ENCODE measurements around the gene CLCA2.

- TF ChIP-seq PRDM1 (tag by site-specific recombination; IDR thresholded peaks at IDR 0.05) (no peak), PBX3 (CRISPR knock-in tag; IDR thresholded peaks at IDR 0.05) (no peak), TCF7L2 (IDR thresholded peaks at IDR 0.05; ENCODE audit: borderline replicate concordance, low read depth, low read length) (no peak), ZNF398 (tag by site-specific recombination; IDR thresholded peaks at IDR 0.05) (no peak), RBAK (tag by site-specific recombination; IDR thresholded peaks at IDR 0.05) (no peak)
- TF ChIP-seq, protein P1, sequence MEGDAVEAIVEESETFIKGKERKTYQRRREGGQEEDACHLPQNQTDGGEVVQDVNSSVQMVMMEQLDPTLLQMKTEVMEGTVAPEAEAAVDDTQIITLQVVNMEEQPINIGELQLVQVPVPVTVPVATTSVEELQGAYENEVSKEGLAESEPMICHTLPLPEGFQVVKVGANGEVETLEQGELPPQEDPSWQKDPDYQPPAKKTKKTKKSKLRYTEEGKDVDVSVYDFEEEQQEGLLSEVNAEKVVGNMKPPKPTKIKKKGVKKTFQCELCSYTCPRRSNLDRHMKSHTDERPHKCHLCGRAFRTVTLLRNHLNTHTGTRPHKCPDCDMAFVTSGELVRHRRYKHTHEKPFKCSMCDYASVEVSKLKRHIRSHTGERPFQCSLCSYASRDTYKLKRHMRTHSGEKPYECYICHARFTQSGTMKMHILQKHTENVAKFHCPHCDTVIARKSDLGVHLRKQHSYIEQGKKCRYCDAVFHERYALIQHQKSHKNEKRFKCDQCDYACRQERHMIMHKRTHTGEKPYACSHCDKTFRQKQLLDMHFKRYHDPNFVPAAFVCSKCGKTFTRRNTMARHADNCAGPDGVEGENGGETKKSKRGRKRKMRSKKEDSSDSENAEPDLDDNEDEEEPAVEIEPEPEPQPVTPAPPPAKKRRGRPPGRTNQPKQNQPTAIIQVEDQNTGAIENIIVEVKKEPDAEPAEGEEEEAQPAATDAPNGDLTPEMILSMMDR (tag by site-specific recombination; IDR thresholded peaks at IDR 0.05) = no peak
- TF ChIP-seq, protein P2, sequence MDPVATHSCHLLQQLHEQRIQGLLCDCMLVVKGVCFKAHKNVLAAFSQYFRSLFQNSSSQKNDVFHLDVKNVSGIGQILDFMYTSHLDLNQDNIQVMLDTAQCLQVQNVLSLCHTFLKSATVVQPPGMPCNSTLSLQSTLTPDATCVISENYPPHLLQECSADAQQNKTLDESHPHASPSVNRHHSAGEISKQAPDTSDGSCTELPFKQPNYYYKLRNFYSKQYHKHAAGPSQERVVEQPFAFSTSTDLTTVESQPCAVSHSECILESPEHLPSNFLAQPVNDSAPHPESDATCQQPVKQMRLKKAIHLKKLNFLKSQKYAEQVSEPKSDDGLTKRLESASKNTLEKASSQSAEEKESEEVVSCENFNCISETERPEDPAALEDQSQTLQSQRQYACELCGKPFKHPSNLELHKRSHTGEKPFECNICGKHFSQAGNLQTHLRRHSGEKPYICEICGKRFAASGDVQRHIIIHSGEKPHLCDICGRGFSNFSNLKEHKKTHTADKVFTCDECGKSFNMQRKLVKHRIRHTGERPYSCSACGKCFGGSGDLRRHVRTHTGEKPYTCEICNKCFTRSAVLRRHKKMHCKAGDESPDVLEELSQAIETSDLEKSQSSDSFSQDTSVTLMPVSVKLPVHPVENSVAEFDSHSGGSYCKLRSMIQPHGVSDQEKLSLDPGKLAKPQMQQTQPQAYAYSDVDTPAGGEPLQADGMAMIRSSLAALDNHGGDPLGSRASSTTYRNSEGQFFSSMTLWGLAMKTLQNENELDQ (tag by site-specific recombination; IDR thresholded peaks at IDR 0.05; ENCODE audit: low read depth) = no peak
- TF ChIP-seq, protein P3, sequence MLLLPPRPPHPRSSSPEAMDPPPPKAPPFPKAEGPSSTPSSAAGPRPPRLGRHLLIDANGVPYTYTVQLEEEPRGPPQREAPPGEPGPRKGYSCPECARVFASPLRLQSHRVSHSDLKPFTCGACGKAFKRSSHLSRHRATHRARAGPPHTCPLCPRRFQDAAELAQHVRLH (tag by site-specific recombination; IDR thresholded peaks at IDR 0.05) = no peak
Observed at GRCh38 chr1:86410879-86411278, 13.1 kb upstream of the CLCA2 start.
